Osteocyte (in vitro differentiated cells): ENCODE data around the gene UBE2R2. TPM values are rescaled to one million over a fixed set of nuclear protein-coding genes. Genes with fewer than 3 reads are reported as not detected.
"Not testable (repeated sequence)": the region's sequence is repeated elsewhere in the genome, so short reads cannot be mapped to it uniquely, and the experiment has no call there.

Experiments used
- DNase-seq: peaks from one replicate; pipeline ENCODE4 v3.0.0; 2021; ENCODE audit warnings: mixed read lengths; ENCODE audit not compliant: unreplicated experiment; ENCODE audit errors: extremely low spot score
- H3K27ac Mint-ChIP-seq: one replicate; pipeline ENCODE4 v1.8.0; 2021; ENCODE audit warnings: mild to moderate bottlenecking, mixed read lengths; ENCODE audit not compliant: unreplicated experiment
- H3K27me3 Mint-ChIP-seq: one replicate; pipeline ENCODE4 v1.8.0; 2021; ENCODE audit warnings: mixed read lengths; ENCODE audit not compliant: unreplicated experiment
- H3K36me3 Mint-ChIP-seq: one replicate; pipeline ENCODE4 v1.8.0; 2021; ENCODE audit warnings: mixed read lengths; ENCODE audit not compliant: unreplicated experiment
- H3K4me1 Mint-ChIP-seq: one replicate; pipeline ENCODE4 v1.8.0; 2021; ENCODE audit warnings: mixed read lengths; ENCODE audit not compliant: unreplicated experiment
- H3K4me3 Mint-ChIP-seq: one replicate; pipeline ENCODE4 v1.8.0; 2021; ENCODE audit warnings: mild to moderate bottlenecking, moderate library complexity, mixed read lengths; ENCODE audit not compliant: unreplicated experiment
- H3K9me3 Mint-ChIP-seq: one replicate; pipeline ENCODE4 v1.8.0; 2021; ENCODE audit warnings: mixed read lengths; ENCODE audit not compliant: unreplicated experiment
- total RNA-seq: library from RNA; stranded (reverse); gene quantifications from 2 replicates; pipeline ENCODE4 v1.2.1, GENCODE V29; 2021
- TF ChIP-seq, protein P1 (sequence below): fragments of 200-600 bp; sonication (generic); IDR thresholded peaks from 2 replicates; pipeline ENCODE4 v1.5.0; 2021; ENCODE audit warnings: antibody characterized with exemption, mild to moderate bottlenecking, moderate library complexity

Gene UBE2R2
- total RNA-seq, 1 donor from 2014 or later = 48.1 TPM

DNA sequence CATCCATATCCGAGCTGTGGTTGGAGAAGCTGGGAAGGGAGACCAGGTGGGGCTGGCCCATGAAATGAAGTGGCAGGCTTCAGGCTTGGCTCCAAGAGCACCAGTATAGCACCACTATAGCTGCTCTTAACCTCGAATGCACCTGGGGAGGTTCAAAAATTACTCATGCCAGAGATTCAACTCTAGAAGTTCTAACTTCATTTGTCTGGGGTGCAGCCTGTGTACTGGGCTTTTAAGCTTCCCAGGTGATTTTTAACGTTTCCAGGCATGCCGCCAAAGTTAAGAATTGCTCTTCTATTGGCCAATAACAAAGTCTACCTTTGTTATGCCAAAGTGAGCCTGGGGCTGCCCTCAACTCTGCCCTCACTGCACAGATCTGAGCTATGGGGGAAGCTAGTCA lies 21.1 kb upstream of the UBE2R2 start:
- H3K27ac Mint-ChIP-seq = no peak overlapping the region
- TF ChIP-seq, protein P1, sequence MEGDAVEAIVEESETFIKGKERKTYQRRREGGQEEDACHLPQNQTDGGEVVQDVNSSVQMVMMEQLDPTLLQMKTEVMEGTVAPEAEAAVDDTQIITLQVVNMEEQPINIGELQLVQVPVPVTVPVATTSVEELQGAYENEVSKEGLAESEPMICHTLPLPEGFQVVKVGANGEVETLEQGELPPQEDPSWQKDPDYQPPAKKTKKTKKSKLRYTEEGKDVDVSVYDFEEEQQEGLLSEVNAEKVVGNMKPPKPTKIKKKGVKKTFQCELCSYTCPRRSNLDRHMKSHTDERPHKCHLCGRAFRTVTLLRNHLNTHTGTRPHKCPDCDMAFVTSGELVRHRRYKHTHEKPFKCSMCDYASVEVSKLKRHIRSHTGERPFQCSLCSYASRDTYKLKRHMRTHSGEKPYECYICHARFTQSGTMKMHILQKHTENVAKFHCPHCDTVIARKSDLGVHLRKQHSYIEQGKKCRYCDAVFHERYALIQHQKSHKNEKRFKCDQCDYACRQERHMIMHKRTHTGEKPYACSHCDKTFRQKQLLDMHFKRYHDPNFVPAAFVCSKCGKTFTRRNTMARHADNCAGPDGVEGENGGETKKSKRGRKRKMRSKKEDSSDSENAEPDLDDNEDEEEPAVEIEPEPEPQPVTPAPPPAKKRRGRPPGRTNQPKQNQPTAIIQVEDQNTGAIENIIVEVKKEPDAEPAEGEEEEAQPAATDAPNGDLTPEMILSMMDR = no peak
- H3K9me3 Mint-ChIP-seq = no peaks in the 10 kb centered on the region
- no peak overlapping the region for H3K4me3 Mint-ChIP-seq
- DNase-seq = no peak
- peaks cover 4% of the 10 kb centered on the region for H3K36me3 Mint-ChIP-seq
- no peaks in the 10 kb centered on the region for H3K4me1 Mint-ChIP-seq
- peaks cover 36% of the 10 kb centered on the region for H3K27me3 Mint-ChIP-seq

DNA sequence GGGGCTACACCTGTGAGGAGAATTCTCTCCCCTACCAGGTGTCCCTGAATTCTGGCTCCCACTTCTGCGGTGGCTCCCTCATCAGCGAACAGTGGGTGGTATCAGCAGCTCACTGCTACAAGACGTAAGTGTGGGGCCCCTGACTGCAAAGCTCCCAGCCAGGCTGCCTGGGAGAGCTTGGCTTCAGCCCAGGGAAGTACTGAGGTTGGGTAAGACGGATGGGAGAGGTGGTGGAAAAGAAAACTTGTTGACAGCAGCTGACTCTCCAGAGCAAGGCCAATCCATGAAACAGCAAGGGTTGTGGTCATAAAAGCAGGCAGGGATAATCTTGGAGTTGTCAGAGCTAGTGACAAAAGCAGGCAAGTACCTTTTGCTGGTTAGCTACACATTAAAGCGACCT lies 20.3 kb upstream of the UBE2R2 start:
- peaks cover 36% of the 10 kb centered on the region for H3K27me3 Mint-ChIP-seq
- H3K4me3 Mint-ChIP-seq, DNase-seq, H3K27ac Mint-ChIP-seq, H3K36me3 Mint-ChIP-seq, H3K9me3 Mint-ChIP-seq, H3K4me1 Mint-ChIP-seq: not testable (repeated sequence)

DNA sequence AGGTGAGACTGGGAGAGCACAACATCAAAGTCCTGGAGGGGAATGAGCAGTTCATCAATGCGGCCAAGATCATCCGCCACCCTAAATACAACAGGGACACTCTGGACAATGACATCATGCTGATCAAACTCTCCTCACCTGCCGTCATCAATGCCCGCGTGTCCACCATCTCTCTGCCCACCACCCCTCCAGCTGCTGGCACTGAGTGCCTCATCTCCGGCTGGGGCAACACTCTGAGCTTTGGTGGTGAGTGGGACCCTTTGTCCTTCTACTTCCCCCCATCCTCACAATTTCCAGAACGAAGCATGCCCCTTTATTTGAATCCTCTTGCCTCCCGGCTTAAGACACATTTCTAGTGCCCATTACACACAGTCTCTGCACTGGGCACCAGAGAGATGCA lies 19.1 kb upstream of the UBE2R2 start:
- H3K36me3 Mint-ChIP-seq = peaks cover 4% of the 10 kb centered on the region
- no peaks in the 10 kb centered on the region for H3K9me3 Mint-ChIP-seq
- TF ChIP-seq, protein P1 = no peak
- DNase-seq = no peak
- H3K4me1 Mint-ChIP-seq = no peaks in the 10 kb centered on the region
- peaks cover 38% of the 10 kb centered on the region for H3K27me3 Mint-ChIP-seq
- no peak overlapping the region for H3K4me3 Mint-ChIP-seq
- no peak overlapping the region for H3K27ac Mint-ChIP-seq

DNA sequence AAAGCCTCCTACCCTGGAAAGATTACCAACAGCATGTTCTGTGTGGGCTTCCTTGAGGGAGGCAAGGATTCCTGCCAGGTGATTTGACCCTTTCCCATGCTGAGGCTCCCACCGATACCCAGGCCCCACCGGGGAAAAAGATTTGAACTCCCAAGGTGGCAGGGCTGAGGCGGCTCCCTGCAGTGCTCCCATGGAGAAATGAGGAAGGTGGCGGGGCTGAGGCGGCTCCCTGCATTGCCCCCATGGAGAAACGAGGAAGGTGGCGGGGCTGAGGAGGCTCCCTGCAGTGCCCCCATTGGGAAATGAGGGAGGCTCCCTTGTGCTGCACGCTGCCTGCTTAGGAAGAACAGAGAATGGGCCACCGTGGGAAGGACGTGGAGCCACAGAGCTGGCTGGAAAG lies 18.4 kb upstream of the UBE2R2 start:
- Mint-ChIP-seq H3K4me1 (no peaks in the 10 kb centered on the region), H3K4me3 (no peak overlapping the region), H3K27ac (no peak overlapping the region), H3K27me3 (peaks cover 43% of the 10 kb centered on the region), H3K36me3 (peaks cover 4% of the 10 kb centered on the region), H3K9me3 (no peaks in the 10 kb centered on the region)
- no peak for DNase-seq
- TF ChIP-seq, protein P1 = no peak

DNA sequence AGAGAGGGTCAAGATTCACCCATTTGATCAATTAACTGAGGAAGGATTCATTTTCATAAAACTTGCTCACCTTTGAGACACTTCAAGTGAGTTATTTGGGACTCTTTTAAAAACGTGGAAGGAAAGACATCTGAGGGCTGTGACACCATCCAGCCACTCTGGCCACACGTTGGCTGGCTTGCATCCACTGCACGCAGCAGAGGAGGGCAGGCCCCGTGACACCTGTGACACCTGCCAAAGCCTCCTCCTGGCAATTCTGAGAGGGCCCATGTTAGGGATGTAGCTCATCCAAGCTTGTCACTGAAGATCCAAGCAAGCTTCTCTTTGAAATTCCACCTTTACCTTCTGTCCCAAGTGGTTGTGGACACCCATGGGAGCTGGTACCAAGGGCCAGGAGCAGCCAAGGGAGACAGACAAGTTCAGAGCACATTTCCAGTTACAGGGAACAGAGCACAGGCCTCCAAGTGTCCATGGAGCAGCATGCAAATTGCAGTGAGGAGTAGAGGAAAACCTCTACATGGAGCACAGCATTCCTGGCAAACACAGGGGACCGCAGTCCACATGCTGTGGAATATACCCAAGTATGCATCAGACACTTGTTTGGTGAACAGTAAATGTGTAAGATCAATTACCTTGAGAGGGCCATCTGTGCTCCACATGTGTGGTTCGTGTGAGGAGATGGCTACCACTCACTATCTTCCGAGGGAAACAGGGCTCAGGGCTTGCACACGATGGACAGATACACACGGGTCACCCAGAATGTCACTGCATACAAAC lies 16.8 kb upstream of the UBE2R2 start:
- no peak overlapping the region for H3K4me3 Mint-ChIP-seq
- peaks cover 4% of the 10 kb centered on the region for H3K36me3 Mint-ChIP-seq
- no peaks in the 10 kb centered on the region for H3K4me1 Mint-ChIP-seq
- no peak overlapping the region for H3K27ac Mint-ChIP-seq
- no peak for DNase-seq
- H3K27me3 Mint-ChIP-seq = peaks cover 49% of the 10 kb centered on the region
- TF ChIP-seq, protein P1 = no peak
- no peaks in the 10 kb centered on the region for H3K9me3 Mint-ChIP-seq
